Coronary artery (tissue), 2 donors: ENCODE results near the gene CNKSR2.

ENCODE experiments used
- DNase-seq: peaks from one replicate; pipeline ENCODE4 v3.0.0-alpha.2; 2017; ENCODE audit warnings: low spot score
- H3K27ac ChIP-seq, 2 donors: fragments of 200-600 bp; sonication (generic); one replicate each; pipeline ENCODE4 v1.5.1; 2016 to 2019
- H3K4me3 ChIP-seq: fragments of 200-600 bp; sonication (generic); 2 replicates; pipeline ENCODE4 v1.5.1; 2016; ENCODE audit warnings: mild to moderate bottlenecking, moderate library complexity
- TF ChIP-seq, protein P1 (sequence below): fragments of 200-600 bp; sonication (generic); IDR thresholded peaks from one replicate; pipeline ENCODE4 v1.5.1; 2019; ENCODE audit warnings: antibody characterized with exemption

CNKSR2 gene

GRCh38 chrX:21374994-21375707 lies 933 bp downstream of the CNKSR2 start:
- no peak for DNase-seq
- peak overlapping the region; percentile 6 to 55 for H3K27ac ChIP-seq
- TF ChIP-seq, protein P1, sequence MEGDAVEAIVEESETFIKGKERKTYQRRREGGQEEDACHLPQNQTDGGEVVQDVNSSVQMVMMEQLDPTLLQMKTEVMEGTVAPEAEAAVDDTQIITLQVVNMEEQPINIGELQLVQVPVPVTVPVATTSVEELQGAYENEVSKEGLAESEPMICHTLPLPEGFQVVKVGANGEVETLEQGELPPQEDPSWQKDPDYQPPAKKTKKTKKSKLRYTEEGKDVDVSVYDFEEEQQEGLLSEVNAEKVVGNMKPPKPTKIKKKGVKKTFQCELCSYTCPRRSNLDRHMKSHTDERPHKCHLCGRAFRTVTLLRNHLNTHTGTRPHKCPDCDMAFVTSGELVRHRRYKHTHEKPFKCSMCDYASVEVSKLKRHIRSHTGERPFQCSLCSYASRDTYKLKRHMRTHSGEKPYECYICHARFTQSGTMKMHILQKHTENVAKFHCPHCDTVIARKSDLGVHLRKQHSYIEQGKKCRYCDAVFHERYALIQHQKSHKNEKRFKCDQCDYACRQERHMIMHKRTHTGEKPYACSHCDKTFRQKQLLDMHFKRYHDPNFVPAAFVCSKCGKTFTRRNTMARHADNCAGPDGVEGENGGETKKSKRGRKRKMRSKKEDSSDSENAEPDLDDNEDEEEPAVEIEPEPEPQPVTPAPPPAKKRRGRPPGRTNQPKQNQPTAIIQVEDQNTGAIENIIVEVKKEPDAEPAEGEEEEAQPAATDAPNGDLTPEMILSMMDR = no peak
- H3K4me3 ChIP-seq = peak overlapping the region; percentile 74

GRCh38 chrX:21375708-21376009 lies 1.4 kb downstream of the CNKSR2 start:
- TF ChIP-seq, protein P1 = no peak
- peak overlapping the region; percentile 74 for H3K4me3 ChIP-seq
- DNase-seq = no peak

DNA sequence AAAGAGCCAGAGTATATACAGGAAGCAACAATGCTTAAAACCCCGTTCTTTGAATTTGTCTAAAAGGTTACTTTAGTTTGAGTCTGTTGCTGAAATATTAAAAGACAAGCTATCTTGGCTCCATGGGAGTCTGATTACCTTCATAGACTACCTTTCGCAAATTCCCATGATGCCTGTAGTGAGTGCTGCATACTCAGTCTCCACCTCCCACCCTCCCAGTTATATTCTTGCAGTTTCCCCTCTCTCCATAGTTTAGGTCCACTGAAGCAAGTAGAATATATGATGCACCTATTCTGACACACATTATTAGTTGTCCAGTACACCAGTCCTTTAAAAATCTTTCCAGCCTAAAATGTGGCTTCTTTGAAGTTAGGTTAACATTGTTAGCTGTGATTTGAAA lies 2.4 kb downstream of the CNKSR2 start:
- H3K4me3 ChIP-seq = no peak overlapping the region
- DNase-seq = no peak
- TF ChIP-seq, protein P1 = no peak
- no peak overlapping the region for H3K27ac ChIP-seq

More at GRCh38 chrX:21375708-21376009, 1.4 kb downstream of the CNKSR2 start:
- H3K27ac ChIP-seq = no peak overlapping the region

DNA sequence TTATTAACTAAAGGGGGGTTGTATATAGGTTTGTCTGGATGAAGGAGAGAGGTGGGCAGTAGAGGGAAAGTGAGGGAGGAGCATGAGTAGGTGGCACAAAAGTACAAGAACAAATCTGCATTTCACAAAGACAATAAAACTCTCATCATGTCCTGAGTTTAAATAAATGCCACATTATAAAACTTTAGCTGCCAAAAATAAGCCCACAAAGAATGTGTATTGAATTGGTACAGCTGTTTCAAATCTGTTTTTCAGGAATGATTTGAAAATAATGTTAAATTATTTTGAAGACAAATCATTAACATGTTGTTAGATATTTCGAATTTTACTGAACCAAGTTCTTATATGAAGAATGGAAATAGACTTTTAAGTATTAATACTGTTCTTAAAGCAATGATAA lies 5.8 kb downstream of the CNKSR2 start:
- no peak overlapping the region for H3K27ac ChIP-seq
- no peak for DNase-seq
- H3K4me3 ChIP-seq = no peak overlapping the region
- TF ChIP-seq, protein P1 = no peak

- Histone ChIP-seq H3K4me3 (no peak overlapping the region), H3K27ac (no peak overlapping the region)
- DNase-seq = no peak
- TF ChIP-seq, protein P1 = no peak
Measured at GRCh38 chrX:21382715-21383114, 8.5 kb downstream of the CNKSR2 start.

- TF ChIP-seq, protein P1 = no peak
- no peak for DNase-seq
- H3K27ac ChIP-seq = no peak overlapping the region
- no peak overlapping the region for H3K4me3 ChIP-seq
Measured at GRCh38 chrX:21383546-21383945, 9.3 kb downstream of the CNKSR2 start.

GRCh38 chrX:21384178-21384577 lies 10.0 kb downstream of the CNKSR2 start:
- TF ChIP-seq, protein P1 = no peak
- Histone ChIP-seq H3K4me3 (no peak overlapping the region), H3K27ac (no peak overlapping the region)
- DNase-seq = no peak
